Panc1 (cell line): ENCODE data around the gene FFAR1. TPM values are rescaled to one million over a fixed set of nuclear protein-coding genes. Genes with fewer than 3 reads are reported as not detected.

Source experiments
- ATAC-seq: fragments of 200-7000 bp; cut with Tn5 transposase; 2 replicates; pipeline ENCODE4 v1.9.1; 2020; ENCODE audit warnings: mild to moderate bottlenecking, moderate library complexity
- BruUV-seq: library from RNA; stranded (reverse); fragments of 400-500 nt; replicated peaks from 2 replicates; lab custom pipeline; 2021; lab: Mats Ljungman, UMichigan
- CTCF ChIA-PET: fragments of 300-600 bp; sonication (Branson Sonifier 250); formaldehyde crosslinking; loops from one replicate; lab custom pipeline; 2022; ENCODE audit warnings: antibody characterized with exemption; lab: Charles Lee
- POLR2A ChIA-PET: fragments of 300-600 bp; sonication (Branson Sonifier 250); formaldehyde crosslinking; loops from one replicate; lab custom pipeline; 2022; ENCODE audit warnings: antibody characterized with exemption; lab: Charles Lee
- DNase-seq: peaks from one replicate; pipeline ENCODE4 v3.0.0-alpha.2; 2010; ENCODE audit warnings: low read depth, low spot score
- H3K27ac ChIP-seq: 2 replicates; pipeline ENCODE4 v1.5.1; 2011; ENCODE audit warnings: mild to moderate bottlenecking, low read length, inconsistent platforms
- H3K27me3 ChIP-seq: fragments of 200-500 bp; sonication (Bioruptor generic); 2 replicates; pipeline ENCODE4 v1.6.0; 2014; ENCODE audit warnings: low read length, inconsistent platforms; ENCODE audit not compliant: control insufficient read depth, insufficient read depth
- H3K36me3 ChIP-seq: fragments of 200-500 bp; sonication (Bioruptor generic); 2 replicates; pipeline ENCODE4 v1.5.1; 2014; ENCODE audit warnings: inconsistent platforms, mild to moderate bottlenecking, low read length, moderate library complexity; ENCODE audit not compliant: control insufficient read depth, insufficient read depth
- H3K4me1 ChIP-seq: 2 replicates; pipeline ENCODE4 v1.5.1; 2011; ENCODE audit warnings: inconsistent platforms, mild to moderate bottlenecking, low read length, moderate library complexity; ENCODE audit not compliant: control insufficient read depth, insufficient read depth
- H3K4me3 ChIP-seq, 2 experiments: 2 replicates each; pipeline ENCODE4 v1.5.1; 2011 to 2012; ENCODE audit warnings: low read depth in 2 of 2, low read length in 2 of 2, mild to moderate bottlenecking in 2 of 2, inconsistent platforms in 1 of 2, moderate library complexity in 1 of 2
- H3K9me3 ChIP-seq: fragments of 200-500 bp; sonication (Bioruptor generic); 2 replicates; pipeline ENCODE4 v1.5.1; 2014; ENCODE audit warnings: low read depth, mild to moderate bottlenecking, inconsistent platforms, low read length, moderate library complexity; ENCODE audit not compliant: control insufficient read depth, insufficient read depth
- CTCF ChIP-seq: fragments of 450-650 bp; IDR thresholded peaks from 2 replicates; pipeline ENCODE4 v1.5.1; 2017; ENCODE audit warnings: mild to moderate bottlenecking
- POLR2AphosphoS5 ChIP-seq: IDR thresholded peaks from 2 replicates; pipeline ENCODE4 v1.6.1; 2012; ENCODE audit warnings: mild to moderate bottlenecking, low read depth, low read length, moderate library complexity
- REST ChIP-seq, 2 experiments: IDR thresholded peaks; 2 replicates each; pipeline ENCODE4 v1.6.1; 2011 to 2012; ENCODE audit warnings: low read depth in 2 of 2, control low read depth in 1 of 2, low read length in 1 of 2, mild to moderate bottlenecking in 1 of 2, moderate library complexity in 1 of 2; ENCODE audit not compliant: insufficient read depth in 1 of 2
- SIN3A ChIP-seq: IDR thresholded peaks from 2 replicates; pipeline ENCODE4 v1.6.1; 2012; ENCODE audit warnings: low read depth, mild to moderate bottlenecking, low read length, moderate library complexity, borderline replicate concordance; ENCODE audit not compliant: insufficient read depth
- TCF7L2 ChIP-seq: IDR thresholded peaks from 2 replicates; pipeline ENCODE4 v1.6.1; 2011; ENCODE audit warnings: mild to moderate bottlenecking, low read depth, low read length, inconsistent platforms
- in situ Hi-C: cut with HindIII; loops from 2 replicates; pipeline ENCODE4 v1.10.0; 2016; ENCODE audit warnings: low sequenced_read_pairs, low pct_unique_long_range_greater_than_20kb
- intact Hi-C: fragments of 100-400 bp; cut with micrococcal nuclease; formaldehyde crosslinking; loops from one replicate; pipeline ENCODE4 v1.10.0; 2022; ENCODE audit not compliant: unreplicated experiment
- total RNA-seq: library from RNA; stranded (reverse); gene quantifications from one replicate; pipeline ENCODE4 v1.2.1, GENCODE V29; 2021; ENCODE audit not compliant: unreplicated experiment

Gene FFAR1
- total RNA-seq, 1 experiment from 2014 or later = not detected

DNA sequence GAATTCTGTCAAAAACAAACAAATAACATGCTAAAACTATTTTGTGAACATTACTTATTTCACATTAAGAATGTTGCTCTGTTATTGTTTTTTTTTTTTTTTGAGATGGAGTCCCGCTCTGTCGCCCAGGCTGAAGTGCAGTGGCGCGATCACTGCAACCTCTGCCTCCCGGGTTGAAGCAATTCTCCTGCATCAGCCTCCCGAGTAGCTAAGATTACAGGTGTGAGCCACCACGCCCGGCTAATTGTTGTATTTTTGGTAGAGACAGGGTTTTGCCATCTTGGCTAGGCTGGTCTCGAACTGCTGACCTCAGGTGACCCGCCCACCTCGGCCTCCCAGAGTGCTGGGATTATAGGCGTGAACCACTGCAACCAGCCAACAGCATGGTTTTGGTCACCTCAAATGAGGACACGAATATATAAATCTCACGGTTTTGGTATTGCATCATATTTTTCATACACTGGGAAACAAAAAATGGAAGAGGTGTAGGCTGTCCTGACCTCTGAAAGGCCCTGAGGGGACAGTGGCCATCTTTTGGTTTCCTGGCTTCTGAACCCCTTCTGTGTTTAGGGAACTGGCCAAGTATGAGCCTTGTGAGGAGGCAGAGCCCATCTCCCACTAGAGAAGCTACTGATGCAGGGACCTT, 48.7 kb downstream of the FFAR1 start:
- CTCF ChIA-PET = interaction anchor here (0.7 kb wide), 1 partner anchor 108 kb away, joined by 3 read pairs; no protein-coding TSS in a partner anchor
- POLR2A ChIA-PET = no interaction called here
- intact Hi-C loops = no loop called here

DNA sequence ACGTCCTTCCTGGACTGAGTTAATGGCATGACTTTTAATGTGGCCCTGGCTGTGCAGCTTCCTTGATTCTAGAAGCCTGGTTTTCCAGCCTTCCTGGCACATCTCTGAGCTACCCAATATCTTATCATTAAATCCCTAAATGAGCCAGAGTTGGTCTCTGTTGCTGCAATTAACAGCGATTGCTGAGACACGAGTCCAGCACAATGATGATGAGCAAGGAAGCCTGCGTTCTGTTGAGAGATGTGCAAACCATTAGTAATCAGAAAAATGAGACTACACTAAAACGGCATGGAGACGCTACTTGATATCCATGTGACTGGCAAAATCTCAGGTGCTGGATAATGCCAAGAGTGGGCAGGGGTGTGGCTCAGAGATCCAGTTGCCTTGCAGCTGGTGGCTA, 49.4 kb downstream of the FFAR1 start:
- Histone ChIP-seq H3K4me3 (no peak overlapping the region), H3K27ac (no peak overlapping the region), H3K36me3 (no peaks in the 10 kb centered on the region), H3K4me1 (no peaks in the 10 kb centered on the region), H3K27me3 (no peaks in the 10 kb centered on the region), H3K9me3 (no peaks in the 10 kb centered on the region)
- in situ Hi-C loops = no loop called here
- ATAC-seq = 0 out of 2 replicates have a peak, but pooled peaks have one; percentile 13
- no peak for TF ChIP-seq SIN3A
- TF ChIP-seq REST (IDR thresholded peaks at IDR 0.05; ENCODE audit: insufficient read depth in 1 of 2, low read depth in 2 of 2, low read length in 1 of 2) = no peak
- no peak for TF ChIP-seq TCF7L2
- TF ChIP-seq CTCF = no peak
- TF ChIP-seq POLR2AphosphoS5 = no peak
- ChIA-PET POLR2A (interaction anchor here (0.7 kb wide), 1 partner anchor 301 kb away, joined by 6 read pairs; no protein-coding TSS in a partner anchor), CTCF (interaction anchor here (0.7 kb wide), 1 partner anchor 107 kb away, joined by 3 read pairs; no protein-coding TSS in a partner anchor)
- intact Hi-C loops = no loop called here
- BruUV-seq = no TSS peak
- DNase-seq = no peak

More for the DNA sequence above, 48.7 kb downstream of the FFAR1 start:
- no peaks in the 10 kb centered on the region for H3K36me3 ChIP-seq
- no peak for TF ChIP-seq REST (IDR thresholded peaks at IDR 0.05; ENCODE audit: insufficient read depth in 1 of 2, low read depth in 2 of 2, low read length in 1 of 2)
- no peak for TF ChIP-seq TCF7L2
- no peak for TF ChIP-seq SIN3A
- TF ChIP-seq CTCF = no peak
- TF ChIP-seq POLR2AphosphoS5 = no peak
- H3K27ac ChIP-seq = no peak overlapping the region
- in situ Hi-C loops = no loop called here
- BruUV-seq = no TSS peak
- H3K4me1 ChIP-seq = no peaks in the 10 kb centered on the region
- H3K9me3 ChIP-seq = no peaks in the 10 kb centered on the region
- H3K4me3 ChIP-seq = no peak overlapping the region
- DNase-seq (no peak), ATAC-seq (no peak)
- H3K27me3 ChIP-seq = no peaks in the 10 kb centered on the region
